Measurements from ENCODE around the gene ATXN7L3.
"Not testable (repeated sequence)": the region's sequence is repeated elsewhere in the genome, so short reads cannot be mapped to it uniquely, and the experiment has no call there.

ATXN7L3 gene

GRCh38 chr17:44199553-44200477 lies at the start of gene ATXN7L3:
Gene ATXN7L3, minus strand, starts transcription at chr17:44199884. Its CDS starts 1,814 bp downstream, at chr17:44198070.
- peak; percentile 98 for DNase-seq (ENCODE audit: low read depth)

- no peak for DNase-seq (ENCODE audit: low read depth)
Measured at GRCh38 chr17:44247876-44248736, 48.4 kb upstream of the ATXN7L3 start.

GRCh38 chr17:44247440-44247841 lies 47.8 kb upstream of the ATXN7L3 start:
- DNase-seq (ENCODE audit: low read depth) = no peak

GRCh38 chr17:44241106-44241624 lies 41.5 kb upstream of the ATXN7L3 start:
- DNase-seq (ENCODE audit: low read depth) = no peak

GRCh38 chr17:44237886-44238285 lies 38.2 kb upstream of the ATXN7L3 start:
- not testable (repeated sequence) for DNase-seq (ENCODE audit: low read depth)

- DNase-seq (ENCODE audit: low read depth) = no peak
Measured at GRCh38 chr17:44236444-44236991, 36.8 kb upstream of the ATXN7L3 start.

- no peak for DNase-seq (ENCODE audit: low read depth)
Measured at GRCh38 chr17:44235583-44235936, 35.9 kb upstream of the ATXN7L3 start.

GRCh38 chr17:44233582-44233981 lies 33.9 kb upstream of the ATXN7L3 start:
- no peak for DNase-seq (ENCODE audit: low read depth)

GRCh38 chr17:44232061-44232460 lies 32.4 kb upstream of the ATXN7L3 start:
- DNase-seq (ENCODE audit: low read depth) = no peak

GRCh38 chr17:44230140-44230539 lies 30.5 kb upstream of the ATXN7L3 start:
- DNase-seq (ENCODE audit: low read depth) = no peak

GRCh38 chr17:44229090-44229489 lies 29.4 kb upstream of the ATXN7L3 start:
- no peak for DNase-seq (ENCODE audit: low read depth)

GRCh38 chr17:44223541-44224071 lies 23.9 kb upstream of the ATXN7L3 start:
- DNase-seq (ENCODE audit: low read depth) = no peak

GRCh38 chr17:44222112-44222869 lies 22.6 kb upstream of the ATXN7L3 start:
- DNase-seq (ENCODE audit: low read depth) = no peak

GRCh38 chr17:44221862-44222111 lies 22.1 kb upstream of the ATXN7L3 start:
- DNase-seq (ENCODE audit: low read depth) = no peak

GRCh38 chr17:44221084-44221861 lies 21.6 kb upstream of the ATXN7L3 start:
- no peak for DNase-seq (ENCODE audit: low read depth)

GRCh38 chr17:44220213-44221083 lies 20.8 kb upstream of the ATXN7L3 start:
- no peak for DNase-seq (ENCODE audit: low read depth)

- DNase-seq (ENCODE audit: low read depth) = peak; percentile 52
Measured at GRCh38 chr17:44219616-44220212, 20.0 kb upstream of the ATXN7L3 start, which contains the start of gene UBTF. Gene UBTF, minus strand, starts transcription at chr17:44219675. Its CDS starts 1,446 bp downstream, at chr17:44218229.

- DNase-seq (ENCODE audit: low read depth) = peak; percentile 49
Measured at GRCh38 chr17:44219108-44219615, 19.5 kb upstream of the ATXN7L3 start.
